HepG2 (cell line): ENCODE results near the gene ACSF3. TPM values are rescaled to one million over a fixed set of nuclear protein-coding genes. Genes with fewer than 3 reads are reported as not detected.

Experiments
- ATAC-seq: fragments of 200-7000 bp; cut with Tn5 transposase; 3 replicates; pipeline ENCODE4 v1.9.1; 2020; ENCODE audit warnings: mild to moderate bottlenecking, moderate library complexity
- BruUV-seq: library from RNA; stranded (reverse); fragments of 400-500 nt; replicated peaks from 2 replicates; lab custom pipeline; 2021; lab: Mats Ljungman, UMichigan
- CTCF ChIA-PET: fragments of 300-600 bp; formaldehyde crosslinking; extraction: SDS; loops from one replicate; lab custom pipeline; 2021; ENCODE audit warnings: low total read pairs, inconsistent platforms, low intra/inter-chr PET ratio; lab: Yijun Ruan, JAX
- POLR2A ChIA-PET: fragments of 350-600 bp; sonication (Branson Sonifier 250); formaldehyde crosslinking; loops from one replicate; lab custom pipeline; 2020; ENCODE audit warnings: antibody characterized with exemption, inconsistent platforms; lab: Yijun Ruan, JAX
- DNase-seq: peaks from one replicate; pipeline ENCODE4 v3.0.0-alpha.2; 2015; ENCODE audit warnings: low spot score
- FAIRE-seq: peaks from 3 replicates; lab custom pipeline; 2011; peaks lifted over from hg19 to GRCh38; lab: Jason Lieb, UNC
- H2AFZ ChIP-seq: one replicate; pipeline ENCODE4 v1.6.1; 2011; ENCODE audit warnings: low read length, inconsistent platforms
- H3K27ac ChIP-seq: fragments of 300-600 bp; 3 replicates; pipeline ENCODE4 v1.8.0; 2011; ENCODE audit warnings: mixed run types, mild to moderate bottlenecking, mixed read lengths, low read length, inconsistent platforms; ENCODE audit not compliant: insufficient read depth; ENCODE audit errors: extremely low read length
- H3K27me3 ChIP-seq, 2 experiments: fragments of 200-600 bp in 1 of 2; 2 replicates in 1 of 2; 3 replicates in 1 of 2; pipeline versions ENCODE4 v1.6.0 to v1.8.0; 2011; ENCODE audit warnings: low read length in 2 of 2, mild to moderate bottlenecking in 2 of 2, moderate library complexity in 2 of 2, inconsistent platforms in 1 of 2; ENCODE audit not compliant: insufficient read depth in 2 of 2, control insufficient read depth in 1 of 2
- H3K36me3 ChIP-seq, 2 experiments: fragments of 200-600 bp in 1 of 2; replicated peaks in 1 of 2; 2 replicates in 1 of 2; 3 replicates in 1 of 2; pipeline versions ENCODE4 v1.5.1 to v1.8.0; 2011; ENCODE audit warnings: low read length in 2 of 2, inconsistent platforms in 1 of 2; ENCODE audit not compliant: insufficient read depth in 2 of 2, control insufficient read depth in 1 of 2
- H3K4me1 ChIP-seq: 2 replicates; pipeline ENCODE4 v1.5.1; 2012; ENCODE audit warnings: low read length, inconsistent platforms; ENCODE audit not compliant: insufficient read depth
- H3K4me2 ChIP-seq: 2 replicates; pipeline ENCODE4 v1.6.0; 2011; ENCODE audit warnings: low read depth, low read length, inconsistent platforms
- H3K4me3 ChIP-seq, 3 experiments: fragments of 200-600 bp in 1 of 3; sonication (generic), shearing (Covaris generic) in 1 of 3; replicated peaks in 1 of 3; 2 replicates each; pipeline ENCODE4 v1.5.1; 2011 to 2016; ENCODE audit warnings: low read length in 3 of 3, inconsistent platforms in 2 of 3, low read depth in 2 of 3, mild to moderate bottlenecking in 2 of 3, control low read depth in 1 of 3, mixed read lengths in 1 of 3; ENCODE audit not compliant: insufficient read depth in 1 of 3
- H3K79me2 ChIP-seq: one replicate; pipeline ENCODE4 v1.6.1; 2011; ENCODE audit warnings: low read length, inconsistent platforms; ENCODE audit not compliant: insufficient read depth
- H3K9ac ChIP-seq: 2 replicates; pipeline ENCODE4 v1.6.0; 2011; ENCODE audit warnings: mild to moderate bottlenecking, low read depth, low read length, inconsistent platforms; ENCODE audit not compliant: insufficient read depth
- H3K9me3 ChIP-seq: 2 replicates; pipeline ENCODE4 v1.5.1; 2012; ENCODE audit warnings: mild to moderate bottlenecking, low read length
- H4K20me1 ChIP-seq: 2 replicates; pipeline ENCODE4 v1.6.0; 2011; ENCODE audit warnings: inconsistent platforms, mild to moderate bottlenecking, low read length, moderate library complexity; ENCODE audit not compliant: insufficient read depth
- BCL3 ChIP-seq: sonication (generic); formaldehyde crosslinking; IDR thresholded peaks from 2 replicates; pipeline ENCODE4 v1.5.1; 2020; ENCODE audit warnings: mild to moderate bottlenecking, missing genetic modification reagents, moderate library complexity
- DNMT1 ChIP-seq: sonication (generic); formaldehyde crosslinking; IDR thresholded peaks from 2 replicates; pipeline ENCODE4 v1.5.1; 2020; ENCODE audit warnings: mild to moderate bottlenecking, missing genetic modification reagents
- EED ChIP-seq: sonication (generic); formaldehyde crosslinking; IDR thresholded peaks from 2 replicates; pipeline ENCODE4 v1.5.0; 2020; ENCODE audit warnings: mild to moderate bottlenecking, missing genetic modification reagents
- FOXA1 ChIP-seq, 2 experiments: fragments of 450-650 bp in 1 of 2; sonication (generic) in 1 of 2; formaldehyde crosslinking in 1 of 2; IDR thresholded peaks; 2 replicates each; pipeline versions ENCODE4 v1.4.0 to v1.6.1; 2016 to 2020; ENCODE audit warnings: missing genetic modification reagents in 1 of 2
- FOXO4 ChIP-seq: sonication (generic); formaldehyde crosslinking; conservative IDR thresholded peaks from 2 replicates; pipeline ENCODE4 v1.8.1; 2023; ENCODE audit warnings: missing genetic modification reagents
- HNRNPLL ChIP-seq: fragments of 200-400 bp; formaldehyde crosslinking; IDR thresholded peaks from 2 replicates; pipeline ENCODE4 v1.6.1; 2017; ENCODE audit warnings: mild to moderate bottlenecking, low read depth, low read length; ENCODE audit not compliant: poor library complexity, severe bottlenecking
- KLF9 ChIP-seq: IDR thresholded peaks from 2 replicates; pipeline ENCODE4 v1.6.1; 2016; ENCODE audit warnings: low read depth
- NFAT5 ChIP-seq: sonication (generic); formaldehyde crosslinking; IDR thresholded peaks from 2 replicates; pipeline ENCODE4 v1.4.0; 2020; ENCODE audit warnings: missing genetic modification reagents
- NONO ChIP-seq, 2 experiments: fragments of 450-650 bp in 1 of 2; sonication (generic) in 1 of 2; formaldehyde crosslinking in 1 of 2; IDR thresholded peaks in 1 of 2; conservative IDR thresholded peaks in 1 of 2; 2 replicates each; pipeline versions ENCODE4 v1.6.1 to v1.8.0; 2017 to 2022; ENCODE audit warnings: mild to moderate bottlenecking in 1 of 2, missing genetic modification reagents in 1 of 2, moderate library complexity in 1 of 2
- SIN3A ChIP-seq: IDR thresholded peaks from 2 replicates; pipeline ENCODE4 v1.6.1; 2011; ENCODE audit warnings: low read depth, mild to moderate bottlenecking, control low read depth, low read length, borderline replicate concordance
- ZNF138 ChIP-seq: sonication (generic); formaldehyde crosslinking; IDR thresholded peaks from 2 replicates; pipeline ENCODE4 v1.5.0; 2020; ENCODE audit warnings: mild to moderate bottlenecking, low read depth, missing genetic modification reagents
- ZNF17 ChIP-seq: sonication (generic); formaldehyde crosslinking; IDR thresholded peaks from 2 replicates; pipeline ENCODE4 v1.5.0; 2020; ENCODE audit warnings: mild to moderate bottlenecking, missing genetic modification reagents
- ZNF737 ChIP-seq: sonication (generic); formaldehyde crosslinking; IDR thresholded peaks from 2 replicates; pipeline ENCODE4 v1.5.0; 2020; ENCODE audit warnings: missing genetic modification reagents, mild to moderate bottlenecking, borderline replicate concordance
- WGBS: methylation state at CpG from one replicate; pipeline ENCODE4 v1.1.6; 2017; ENCODE audit warnings: low lambda C conversion rate; 5-methylcytosine and 5-hydroxymethylcytosine counted together
- in situ Hi-C: cut with HindIII; loops from 2 replicates; pipeline ENCODE4 v1.10.0; 2017; ENCODE audit warnings: low pct_unique_long_range_greater_than_20kb; ENCODE audit not compliant: extremely low pct_ligation_motif_present
- intact Hi-C: fragments of 100-400 bp; cut with micrococcal nuclease; formaldehyde crosslinking; loops from one replicate; pipeline ENCODE4 v1.10.0; 2022; ENCODE audit not compliant: unreplicated experiment
- polyA plus RNA-seq, 8 experiments: library from polyadenylated mRNA; depleted of rRNA in 3 of 8; stranded (reverse) in 7 of 8; unstranded in 1 of 8; fragments of >200 nt; fragmentation: Illumina TruSeq in 4 of 8; extraction: Trizol in 4 of 8; gene quantifications; 2 replicates each; pipeline versions ENCODE4 v1.2.1 to v1.2.3, GENCODE V29; 2011 to 2016; ENCODE audit warnings: low read depth in 4 of 8, missing spikeins in 1 of 8, mixed read lengths in 1 of 8; ENCODE audit not compliant: insufficient read depth in 1 of 8
- total RNA-seq, 5 experiments: library from RNA; depleted of rRNA; stranded (reverse); fragments of >200 nt; fragmentation: Illumina TruSeq; extraction: Trizol; gene quantifications; 2 replicates each; pipeline ENCODE4 v1.2.3, GENCODE V29; 2016; ENCODE audit warnings: low read depth in 1 of 5
- TF ChIP-seq, protein P1 (sequence below): sonication (generic); formaldehyde crosslinking; IDR thresholded peaks from 2 replicates; pipeline ENCODE4 v1.4.0; 2020; ENCODE audit warnings: missing genetic modification reagents

ACSF3 gene
- total and polyA plus RNA-seq, 2 of the 13 experiments (the other 11 are each of a cell fraction or from before 2014, with no cell fraction given), result 14.9 to 30.6 TPM

DNA sequence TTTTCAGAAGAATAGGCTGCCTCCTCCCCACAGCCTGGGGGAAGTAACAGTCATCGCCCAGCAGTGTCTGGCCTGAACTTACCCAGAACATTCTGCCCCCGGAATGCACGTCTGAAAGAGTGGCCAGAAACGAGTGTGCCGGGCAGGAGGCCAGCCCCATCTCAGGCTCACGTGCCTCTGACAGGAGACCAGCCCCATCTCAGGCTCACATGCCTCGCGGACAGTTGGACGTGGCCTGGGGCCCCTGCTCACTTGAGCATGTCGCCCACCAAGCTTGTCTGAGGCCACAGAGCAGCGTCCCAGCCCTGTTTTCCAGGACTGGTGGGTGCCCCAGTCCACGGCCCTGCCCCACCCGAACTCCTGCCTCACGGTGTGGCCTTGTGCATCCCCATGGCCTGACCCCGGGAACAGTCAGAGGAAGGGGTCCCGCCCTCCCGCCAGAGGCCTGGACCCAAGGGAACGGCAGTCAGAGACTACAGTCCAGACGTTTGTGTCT lies 61.6 kb downstream of the ACSF3 start:
- no peaks in the 10 kb centered on the region; the same call in 1 of the 2 replicates for H4K20me1 ChIP-seq
- TF ChIP-seq NONO (IDR thresholded peaks at IDR 0.05) (no peak), NONO (CRISPR knock-in tag; conservative IDR thresholded peaks at IDR 0.05) (0 out of 2 replicates have a peak, but pooled peaks have one; percentile 46), DNMT1 (CRISPR knock-in tag) (no peak), HNRNPLL (no peak), EED (CRISPR knock-in tag) (no peak), ZNF17 (CRISPR knock-in tag) (no peak), ZNF138 (CRISPR knock-in tag) (no peak), BCL3 (CRISPR knock-in tag) (no peak), ZNF737 (CRISPR knock-in tag) (0 out of 2 replicates have a peak, but pooled peaks have one; percentile 71), NFAT5 (no peak), FOXA1 (IDR thresholded peaks at IDR 0.05) (no peak), FOXA1 (CRISPR knock-in tag; IDR thresholded peaks at IDR 0.05) (no peak), SIN3A (no peak), FOXO4 (CRISPR knock-in tag) (no peak), KLF9 (CRISPR knock-in tag) (no peak)
- TF ChIP-seq, protein P1, sequence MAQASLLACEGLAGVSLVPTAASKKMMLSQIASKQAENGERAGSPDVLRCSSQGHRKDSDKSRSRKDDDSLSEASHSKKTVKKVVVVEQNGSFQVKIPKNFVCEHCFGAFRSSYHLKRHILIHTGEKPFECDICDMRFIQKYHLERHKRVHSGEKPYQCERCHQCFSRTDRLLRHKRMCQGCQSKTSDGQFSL (CRISPR knock-in tag), result no peak

More for the DNA sequence above, 61.6 kb downstream of the ACSF3 start:
- BruUV-seq, result no TSS peak
- ChIA-PET POLR2A (interaction anchor here (1.1 kb wide), 1 partner anchor 12 kb away, joined by 3 read pairs; no protein-coding TSS in a partner anchor), CTCF (no interaction called here)
- intact Hi-C loops (no loop called here), in situ Hi-C loops (no loop called here)
- peak; percentile 1; the same call in 2 of the 3 replicates for ATAC-seq
- no peak for FAIRE-seq
- WGBS, result 23% methylated on average over 6 of the region's 19 CpGs
- Histone ChIP-seq H3K9me3 (no peaks in the 10 kb centered on the region), H3K9ac (no peak overlapping the region), H2AFZ (no peak overlapping the region), H3K36me3 (peaks cover 0 to 1% of the 10 kb centered on the region in 2 experiments; a peak in 2 of 5 replicates), H3K4me3 (no peak overlapping the region), H3K79me2 (no peaks in the 10 kb centered on the region), H3K4me1 (peaks cover 39% of the 10 kb centered on the region), H3K27me3 (peaks cover 17 to 30% of the 10 kb centered on the region in 2 experiments), H3K27ac (no peak overlapping the region), H3K4me2 (no peak overlapping the region)
- DNase-seq, result no peak
